Kidney (tissue), 14 donors: ENCODE results near the gene FAM131B. TPM values are rescaled to one million over a fixed set of nuclear protein-coding genes. Genes with fewer than 3 reads are reported as not detected.

Experiments used
- DNase-seq, 5 donors: peaks; one replicate each; pipeline ENCODE4 v3.0.0-alpha.2; 2013 to 2020
- FAIRE-seq: peaks from 2 replicates; lab custom pipeline; 2012; peaks lifted over from hg19 to GRCh38; lab: Jason Lieb, UNC
- H3K27ac ChIP-seq, 2 donors: one replicate each; pipeline ENCODE4 v1.7.0; 2013; ENCODE audit warnings: low read depth in 2 of 2, low read length in 2 of 2, inconsistent platforms in 1 of 2
- H3K27me3 ChIP-seq: one replicate; pipeline ENCODE4 v1.7.1; 2013; ENCODE audit warnings: low read length, inconsistent platforms; ENCODE audit not compliant: control insufficient read depth, insufficient read depth
- H3K36me3 ChIP-seq, 3 donors: one replicate each; pipeline versions ENCODE4 v1.7.0 to v1.7.1; 2013; ENCODE audit warnings: low read length in 3 of 3, control low read depth in 1 of 3, inconsistent platforms in 1 of 3; ENCODE audit not compliant: insufficient read depth in 3 of 3, control insufficient read depth in 2 of 3
- H3K4me1 ChIP-seq, 3 donors: one replicate each; pipeline versions ENCODE4 v1.7.0 to v1.7.1; 2013; ENCODE audit warnings: low read length in 3 of 3, inconsistent platforms in 1 of 3, low read depth in 1 of 3; ENCODE audit not compliant: control insufficient read depth in 2 of 3, insufficient read depth in 2 of 3
- H3K4me3 ChIP-seq, 3 donors: one replicate each; pipeline versions ENCODE4 v1.7.0 to v1.8.1; 2013; ENCODE audit warnings: low read length in 3 of 3, control low read depth in 1 of 3, inconsistent platforms in 1 of 3
- H3K9ac ChIP-seq, 3 donors: one replicate each; pipeline versions ENCODE4 v1.7.0 to v1.7.1; 2013; ENCODE audit warnings: low read length in 3 of 3, control low read depth in 1 of 3, inconsistent platforms in 1 of 3
- H3K9me3 ChIP-seq, 3 donors: one replicate each; pipeline versions ENCODE4 v1.7.0 to v1.7.1; 2013; ENCODE audit warnings: low read length in 3 of 3, control low read depth in 1 of 3, inconsistent platforms in 1 of 3; ENCODE audit not compliant: control insufficient read depth in 2 of 3, insufficient read depth in 1 of 3
- CTCF ChIP-seq: IDR thresholded peaks from 3 replicates; pipeline ENCODE4 v1.5.1; 2012; ENCODE audit warnings: mild to moderate bottlenecking, moderate library complexity, borderline replicate concordance; ENCODE audit not compliant: insufficient read depth; ENCODE audit errors: extremely low read depth
- intact Hi-C: fragments of 100-400 bp; cut with DNase I; formaldehyde crosslinking; loops from one replicate; pipeline ENCODE4 v1.11.1; 2022
- polyA plus RNA-seq: library from polyadenylated mRNA; stranded (reverse); fragments of 350-450 nt; fragmentation: Illumina TruSeq; extraction: RNeasy Lipid Tissue Mini Kit (QIAGEN cat#74804); gene quantifications from one replicate; pipeline ENCODE4 v1.2.3, GENCODE V29; 2014; ENCODE audit warnings: low read depth, low replicate concordance; ENCODE audit not compliant: insufficient read depth
- total RNA-seq: library from RNA; stranded (reverse); fragmentation: NEBNext Ultra II Directional; extraction: Animal tissue kit (Norgen Biotek cat#: 25700); gene quantifications from one replicate; pipeline ENCODE4 v1.2.1, GENCODE V29; 2021
- donor health status: control.
- donor health status: control.
- donor health status: control.
- donor health status: control.
- donor health status: control.
- donor health status: DM: yes; HTN: yes; CAD: no.
- donor health status: Normal renal cell carcinoma (clear cell type).

Gene FAM131B
- total and polyA plus RNA-seq, 2 donors from 2014 or later = 0.19 to 0.82 TPM

- H3K27me3 ChIP-seq = no peaks in the 10 kb centered on the region
- no peaks in the 10 kb centered on the region for H3K36me3 ChIP-seq
- H3K9me3 ChIP-seq = no peaks in the 10 kb centered on the region
- FAIRE-seq = no peak
- intact Hi-C loops = no loop called here
- no peak overlapping the region for H3K9ac ChIP-seq
- H3K4me3 ChIP-seq = no peak overlapping the region
- TF ChIP-seq CTCF = no peak
- H3K4me1 ChIP-seq = no peaks in the 10 kb centered on the region
- DNase-seq = no peak
- no peak overlapping the region for H3K27ac ChIP-seq
These were observed 14.6 kb downstream of the FAM131B start for GRCh38 chr7:143347950-143348349.

GRCh38 chr7:143346018-143346417, 16.5 kb downstream of the FAM131B start:
- Histone ChIP-seq H3K27ac (no peak overlapping the region), H3K4me1 (no peaks in the 10 kb centered on the region), H3K9me3 (no peaks in the 10 kb centered on the region), H3K4me3 (no peak overlapping the region), H3K9ac (no peak overlapping the region), H3K36me3 (no peaks in the 10 kb centered on the region), H3K27me3 (no peaks in the 10 kb centered on the region)
- DNase-seq (no peak), FAIRE-seq (no peak)
- no peak for TF ChIP-seq CTCF
- intact Hi-C loops = no loop called here

- no peak for FAIRE-seq
- H3K4me3 ChIP-seq = peak overlapping the region in 1 of 3 donors; percentile 12
- DNase-seq = peak; percentile 69 to 84 (median 79)
- no peak overlapping the region for H3K27ac ChIP-seq
- peak; percentile 53 for TF ChIP-seq CTCF
- intact Hi-C loops = no loop called here
- H3K9ac ChIP-seq = no peak overlapping the region
- no peaks in the 10 kb centered on the region for H3K27me3 ChIP-seq
- H3K4me1 ChIP-seq = no peaks in the 10 kb centered on the region
- no peaks in the 10 kb centered on the region for H3K9me3 ChIP-seq
- H3K36me3 ChIP-seq = no peaks in the 10 kb centered on the region
These were observed 17.0 kb downstream of the FAM131B start for GRCh38 chr7:143345428-143345900.

- no peaks in the 10 kb centered on the region for H3K4me1 ChIP-seq
- H3K4me3 ChIP-seq = no peak overlapping the region
- TF ChIP-seq CTCF = no peak
- H3K9me3 ChIP-seq = no peaks in the 10 kb centered on the region
- DNase-seq (no peak), FAIRE-seq (no peak)
- intact Hi-C loops = no loop called here
- H3K27ac ChIP-seq = no peak overlapping the region
- H3K36me3 ChIP-seq = no peaks in the 10 kb centered on the region
- H3K27me3 ChIP-seq = no peaks in the 10 kb centered on the region
- no peak overlapping the region for H3K9ac ChIP-seq
These were observed 18.9 kb downstream of the FAM131B start for GRCh38 chr7:143343596-143343995.
